Motor neuron (in vitro differentiated cells): ENCODE results near the gene DYNLL1. TPM values are rescaled to one million over a fixed set of nuclear protein-coding genes. Genes with fewer than 3 reads are reported as not detected.
A peak's percentile ranks its signal among the peaks of the same experiment; 100 is the strongest.
"Not testable (repeated sequence)": the region's sequence is repeated elsewhere in the genome, so short reads cannot be mapped to it uniquely, and the experiment has no call there.

Experiments
- ATAC-seq, 8 experiments: fragments of 200-7000 bp; cut with Tn5 transposase; replicated peaks in 6 of 8; 2 replicates each; pipeline ENCODE4 v1.8.0; 2021; ENCODE audit warnings: mild to moderate bottlenecking in 8 of 8, moderate library complexity in 8 of 8
- H3K27ac ChIP-seq, 2 donors: fragments of 250-450 bp; sonication (Bioruptor Pico); 2 replicates each; pipeline ENCODE4 v1.9.0; 2021; ENCODE audit warnings: antibody characterized with exemption in 2 of 2, mild to moderate bottlenecking in 2 of 2, moderate library complexity in 1 of 2
- H3K4me1 ChIP-seq, 2 donors: fragments of 250-450 bp; sonication (Bioruptor Pico); replicated peaks in 1 of 2; 2 replicates each; pipeline ENCODE4 v1.6.1; 2021; ENCODE audit warnings: antibody characterized with exemption in 2 of 2, mild to moderate bottlenecking in 2 of 2, moderate library complexity in 1 of 2
- H3K4me3 ChIP-seq, 5 donors: fragments of 250-450 bp; sonication (Bioruptor Pico); 2 replicates each; pipeline ENCODE4 v1.9.0; 2021; ENCODE audit warnings: antibody characterized with exemption in 5 of 5, mild to moderate bottlenecking in 5 of 5, moderate library complexity in 4 of 5
- WGBS, 10 experiments: fragments of 450-650 bp; shearing (Covaris generic); methylation state at CpG; one replicate each; pipeline ENCODE4 v1.0.0; 2022; 5-methylcytosine and 5-hydroxymethylcytosine counted together
- in situ Hi-C, 9 experiments: fragments of 400-800 bp; cut with MboI; loops; one replicate each; pipeline ENCODE4 v1.15.0; 2021; ENCODE audit warnings: low sequenced_read_pairs in 9 of 9, low pct_unique_long_range_greater_than_20kb in 2 of 9; ENCODE audit not compliant: unreplicated experiment in 9 of 9
- total RNA-seq, 8 experiments: library from RNA; unstranded; fragments of 300-600 nt; gene quantifications; 2 replicates each; pipeline versions ENCODE4 v1.2.3 to v1.2.4, GENCODE V29; 2022

Gene DYNLL1
- total RNA-seq, 8 experiments from 2014 or later, result 155 to 622 (median 349) TPM

- Histone ChIP-seq H3K4me1 (peaks cover 0 to 4% of the 10 kb centered on the region in 2 donors), H3K27ac (no peak overlapping the region), H3K4me3 (no peak overlapping the region)
- in situ Hi-C loops, result no loop called here
- peak in 1 of 8 experiments; percentile 42 for ATAC-seq
- 0 to 100% (median 79%) methylated on average over 1 of the region's 1 CpG; no CpG with 5 or more reads in 4 of the 10 experiments for WGBS, 10 experiments
These were observed 15.7 kb upstream of the DYNLL1 start for GRCh38 chr12:120480211-120480610.

- Histone ChIP-seq H3K4me1 (peaks cover 0 to 4% of the 10 kb centered on the region in 2 donors), H3K4me3 (no peak overlapping the region), H3K27ac (no peak overlapping the region)
- in situ Hi-C loops, result no loop called here
- ATAC-seq, result no peak
- 88 to 100% (median 97%) methylated on average over 2 to 9 of the region's 9 CpGs; no CpG with 5 or more reads in 2 of the 10 experiments for WGBS, 10 experiments
These were observed 14.7 kb upstream of the DYNLL1 start for GRCh38 chr12:120481022-120481767.

GRCh38 chr12:120483621-120484020, 12.3 kb upstream of the DYNLL1 start:
- Histone ChIP-seq H3K4me3 (no peak overlapping the region), H3K4me1 (peaks cover 0 to 3% of the 10 kb centered on the region in 2 donors), H3K27ac (no peak overlapping the region)
- ATAC-seq, result no peak
- in situ Hi-C loops, result no loop called here
- 100% methylated on average over 1 of the region's 1 CpG; no CpG with 5 or more reads in 7 of the 10 experiments for WGBS, 10 experiments

GRCh38 chr12:120485961-120486881, 9.7 kb upstream of the DYNLL1 start:
- H3K4me1 ChIP-seq, result peaks cover 0 to 3% of the 10 kb centered on the region in 2 donors
- no peak for ATAC-seq
- no peak overlapping the region for H3K27ac ChIP-seq
- WGBS, 10 experiments, result 59 to 100% (median 74%) methylated on average over 1 to 5 of the region's 7 CpGs
- in situ Hi-C loops, result no loop called here
- H3K4me3 ChIP-seq, result no peak overlapping the region

GRCh38 chr12:120487552-120487951, 8.4 kb upstream of the DYNLL1 start:
- H3K27ac ChIP-seq, in situ Hi-C loops, H3K4me3 ChIP-seq, H3K4me1 ChIP-seq: not testable (repeated sequence)
- ATAC-seq, result peak in 2 of 8 experiments; percentile 25 to 27
- 50 to 100% (median 71%) methylated on average over 3 to 6 of the region's 7 CpGs; no CpG with 5 or more reads in 5 of the 10 experiments for WGBS, 10 experiments

- ATAC-seq, result no peak
- in situ Hi-C loops, result no loop called here
- peaks cover 0 to 3% of the 10 kb centered on the region in 2 donors for H3K4me1 ChIP-seq
- no peak overlapping the region for H3K4me3 ChIP-seq
- WGBS, 10 experiments, result 77 to 100% (median 95%) methylated on average over 1 to 3 of the region's 5 CpGs; no CpG with 5 or more reads in 3 of the 10 experiments
- H3K27ac ChIP-seq, result peak overlapping the region in 1 of 2 donors; percentile 11
These were observed 7.8 kb upstream of the DYNLL1 start for GRCh38 chr12:120488057-120488640.

- in situ Hi-C loops, result no loop called here
- WGBS, 10 experiments, result 53 to 100% (median 77%) methylated on average over 1 to 4 of the region's 4 CpGs; no CpG with 5 or more reads in 4 of the 10 experiments
- peaks cover 0 to 3% of the 10 kb centered on the region in 2 donors for H3K4me1 ChIP-seq
These were observed 6.9 kb upstream of the DYNLL1 start for GRCh38 chr12:120489018-120489417.

GRCh38 chr12:120490325-120490724, 5.6 kb upstream of the DYNLL1 start:
- Histone ChIP-seq H3K4me3 (no peak overlapping the region), H3K4me1 (peaks cover 3 to 6% of the 10 kb centered on the region in 2 donors), H3K27ac (no peak overlapping the region)
- ATAC-seq, result peak in 2 of 8 experiments; percentile 82 to 85
- WGBS, 10 experiments, result 80 to 100% (median 89%) methylated on average over 1 to 5 of the region's 5 CpGs; no CpG with 5 or more reads in 5 of the 10 experiments
- in situ Hi-C loops, result no loop called here

More at GRCh38 chr12:120489018-120489417, 6.9 kb upstream of the DYNLL1 start:
- ATAC-seq, result peak in 3 of 8 experiments; percentile 64 to 71 (median 70)
- no peak overlapping the region for H3K4me3 ChIP-seq
- no peak overlapping the region for H3K27ac ChIP-seq

- Histone ChIP-seq H3K4me1 (peaks cover 3 to 6% of the 10 kb centered on the region in 2 donors), H3K4me3 (no peak overlapping the region), H3K27ac (no peak overlapping the region)
- no peak for ATAC-seq
- in situ Hi-C loops, result no loop called here
- WGBS, 10 experiments, result 60 to 100% (median 100%) methylated on average over 1 to 2 of the region's 2 CpGs; no CpG with 5 or more reads in 5 of the 10 experiments
These were observed 4.9 kb upstream of the DYNLL1 start for GRCh38 chr12:120490833-120491512.

- WGBS, 10 experiments, result 0 to 36% (median 14%) methylated on average over 2 to 12 of the region's 17 CpGs; no CpG with 5 or more reads in 4 of the 10 experiments
- peak in 7 of 8 experiments; percentile 1 to 12 (median 3) for ATAC-seq
- Histone ChIP-seq H3K4me1 (peaks cover 4 to 19% of the 10 kb centered on the region in 2 donors), H3K27ac (peak overlapping the region in 1 of 2 donors; percentile 35), H3K4me3 (peak overlapping the region; percentile 56 to 91 (median 78))
- in situ Hi-C loops, result no loop called here
These were observed 655 bp upstream of the DYNLL1 start for GRCh38 chr12:120495186-120495730.

- in situ Hi-C loops, result no loop called here
- peaks cover 4 to 19% of the 10 kb centered on the region in 2 donors for H3K4me1 ChIP-seq
- peak; percentile 25 to 60 (median 50) for ATAC-seq
- peak overlapping the region; percentile 56 to 91 (median 78) for H3K4me3 ChIP-seq
- peak overlapping the region; percentile 56 to 90 for H3K27ac ChIP-seq
- 0 to 4% (median 0%) methylated on average over 1 to 10 of the region's 47 CpGs; no CpG with 5 or more reads in 1 of the 10 experiments for WGBS, 10 experiments
These were observed 764 bp downstream of the DYNLL1 start for GRCh38 chr12:120496413-120497340.
